HG02759 (cell line): Measurements from ENCODE around the gene WDFY1.

ENCODE experiments used
- ATAC-seq: cut with Tn5 transposase; IDR thresholded peaks from one replicate; pipeline ENCODE4 v1.9.1; 2021; ENCODE audit warnings: mild to moderate bottlenecking, moderate library complexity; ENCODE audit not compliant: unreplicated experiment

WDFY1 gene

GRCh38 chr2:223932816-223933800, 12.0 kb downstream of the WDFY1 start:
- no peak for ATAC-seq

GRCh38 chr2:223930103-223930976, 14.8 kb downstream of the WDFY1 start:
- ATAC-seq = no peak

GRCh38 chr2:223929571-223930102, 15.5 kb downstream of the WDFY1 start:
- ATAC-seq = no peak

GRCh38 chr2:223928113-223929006, 16.8 kb downstream of the WDFY1 start:
- no peak for ATAC-seq

GRCh38 chr2:223925106-223925505, 20.0 kb downstream of the WDFY1 start:
- ATAC-seq = no peak

GRCh38 chr2:223923976-223924375, 21.2 kb downstream of the WDFY1 start:
- no peak for ATAC-seq

- ATAC-seq = no peak
Observed at GRCh38 chr2:223922308-223922707, 22.8 kb downstream of the WDFY1 start.

- ATAC-seq = no peak
Observed at GRCh38 chr2:223921204-223921603, 23.9 kb downstream of the WDFY1 start.

GRCh38 chr2:223920109-223920508, 25.0 kb downstream of the WDFY1 start:
- ATAC-seq = no peak

GRCh38 chr2:223918671-223919134, 26.4 kb downstream of the WDFY1 start:
- no peak for ATAC-seq

GRCh38 chr2:223916181-223916920, 28.8 kb downstream of the WDFY1 start:
- no peak for ATAC-seq

- no peak for ATAC-seq
Observed at GRCh38 chr2:223915071-223915470, 30.1 kb downstream of the WDFY1 start.

- no peak for ATAC-seq
Observed at GRCh38 chr2:223914324-223914723, 30.8 kb downstream of the WDFY1 start.

- no peak for ATAC-seq
Observed at GRCh38 chr2:223909001-223909741, 36.0 kb downstream of the WDFY1 start.

- no peak for ATAC-seq
Observed at GRCh38 chr2:223908304-223908998, 36.7 kb downstream of the WDFY1 start.

- no peak for ATAC-seq
Observed at GRCh38 chr2:223905996-223906395, 39.1 kb downstream of the WDFY1 start.

GRCh38 chr2:223901854-223902253, 43.3 kb downstream of the WDFY1 start:
- no peak for ATAC-seq

- ATAC-seq = no peak
Observed at GRCh38 chr2:223901311-223901710, 43.8 kb downstream of the WDFY1 start.
